Fibroblast of pulmonary artery (primary cell): Measurements from ENCODE around the gene SMYD3.

Experiments
- DNase-seq: peaks from one replicate; pipeline ENCODE4 v3.0.0-alpha.2; 2010; ENCODE audit warnings: low read depth
- H3K4me3 ChIP-seq: replicated peaks from 2 replicates; pipeline ENCODE4 v1.5.1; 2011; ENCODE audit warnings: low read depth, mild to moderate bottlenecking, control low read depth, low read length, moderate library complexity
- CTCF ChIP-seq: IDR thresholded peaks from 2 replicates; pipeline ENCODE4 v1.5.1; 2011; ENCODE audit warnings: mild to moderate bottlenecking, control low read depth, low read length, inconsistent platforms; ENCODE audit errors: missing control alignments

Gene SMYD3

GRCh38 chr1:245834002-245834401, 673.1 kb downstream of the SMYD3 start:
- TF ChIP-seq CTCF = no peak
- DNase-seq = no peak
- H3K4me3 ChIP-seq = no peak overlapping the region

GRCh38 chr1:245832771-245833527, 674.1 kb downstream of the SMYD3 start:
- DNase-seq = no peak
- TF ChIP-seq CTCF = no peak
- H3K4me3 ChIP-seq = no peak overlapping the region

GRCh38 chr1:245831518-245831917, 675.6 kb downstream of the SMYD3 start:
- no peak overlapping the region for H3K4me3 ChIP-seq
- TF ChIP-seq CTCF = no peak
- no peak for DNase-seq

GRCh38 chr1:245829826-245830225, 677.3 kb downstream of the SMYD3 start:
- no peak for DNase-seq
- H3K4me3 ChIP-seq = no peak overlapping the region
- TF ChIP-seq CTCF = no peak

- no peak for TF ChIP-seq CTCF
- H3K4me3 ChIP-seq = no peak overlapping the region
- no peak for DNase-seq
Observed at GRCh38 chr1:245829194-245829593, 677.9 kb downstream of the SMYD3 start.

- no peak for DNase-seq
- no peak overlapping the region for H3K4me3 ChIP-seq
- TF ChIP-seq CTCF = no peak
Observed at GRCh38 chr1:245827301-245827700, 679.8 kb downstream of the SMYD3 start.

GRCh38 chr1:245825128-245825901, 681.8 kb downstream of the SMYD3 start:
- TF ChIP-seq CTCF = peak; percentile 33
- no peak overlapping the region for H3K4me3 ChIP-seq
- DNase-seq = peak; percentile 51
